ENCODE results near the gene CAMSAP3.

- TF ChIP-seq POLR2A (IDR thresholded peaks at IDR 0.05), result no peak
- no peak for TF ChIP-seq CTCF (IDR thresholded peaks at IDR 0.05 in 4 of 5, conservative IDR thresholded peaks at IDR 0.05 in 1 of 5)
Measured at GRCh38 chr19:7564866-7565265, 30.8 kb upstream of the CAMSAP3 start.

Measured in gastrocnemius medialis (tissue), 4 donors.